H1 (cell line): ENCODE measurements around the gene WDR59. TPM values are rescaled to one million over a fixed set of nuclear protein-coding genes. Genes with fewer than 3 reads are reported as not detected.

Experiments used
- CTCF ChIA-PET: fragments of 300-600 bp; sonication (Branson Sonifier 250); formaldehyde crosslinking; loops from one replicate; lab custom pipeline; 2021; ENCODE audit not compliant: partially characterized antibody; lab: Charles Lee
- POLR2A ChIA-PET: fragments of 300-600 bp; sonication (Branson Sonifier 250); formaldehyde crosslinking; loops from one replicate; lab custom pipeline; 2021; ENCODE audit warnings: inconsistent platforms; ENCODE audit not compliant: partially characterized antibody; lab: Charles Lee
- DNase-seq, 2 experiments: peaks; one replicate each; pipeline versions ENCODE4 v3.0.0 to v3.0.0-alpha.2; 2010 to 2022; ENCODE audit warnings: low spot score in 2 of 2, low read depth in 1 of 2, mixed read lengths in 1 of 2
- FAIRE-seq: peaks from 2 replicates; lab custom pipeline; 2011; peaks lifted over from hg19 to GRCh38; lab: Jason Lieb, UNC
- H2AFZ ChIP-seq: 2 replicates; pipeline ENCODE4 v1.8.1; 2012; ENCODE audit warnings: low read length, inconsistent platforms
- H2AK5ac ChIP-seq: 2 replicates; pipeline ENCODE4 v1.6.1; 2013; ENCODE audit warnings: low read depth, low read length
- H2BK120ac ChIP-seq: replicated peaks from 2 replicates; pipeline ENCODE3; 2013; ENCODE audit warnings: low read depth, low read length, inconsistent platforms
- H2BK12ac ChIP-seq: 2 replicates; pipeline ENCODE4 v1.6.1; 2013; ENCODE audit warnings: low read depth, low read length
- H2BK15ac ChIP-seq: 2 replicates; pipeline ENCODE4 v1.6.1; 2013; ENCODE audit warnings: low read length
- H2BK20ac ChIP-seq: 2 replicates; pipeline ENCODE4 v1.6.1; 2013; ENCODE audit warnings: low read length
- H2BK5ac ChIP-seq: 2 replicates; pipeline ENCODE4 v1.6.1; 2013; ENCODE audit warnings: low read depth, low read length
- H3K14ac ChIP-seq: 2 replicates; pipeline ENCODE4 v1.6.1; 2013; ENCODE audit warnings: inconsistent platforms; ENCODE audit not compliant: insufficient read length
- H3K18ac ChIP-seq: 2 replicates; pipeline ENCODE4 v1.6.1; 2013; ENCODE audit warnings: low read length; ENCODE audit errors: extremely low read depth
- H3K23ac ChIP-seq: 2 replicates; pipeline ENCODE4 v1.6.1; 2013; ENCODE audit warnings: inconsistent platforms; ENCODE audit not compliant: insufficient read length
- H3K23me2 ChIP-seq: 2 replicates; pipeline ENCODE4 v1.6.1; 2013; ENCODE audit warnings: low read depth, low read length
- H3K27ac ChIP-seq: 2 replicates; pipeline ENCODE4 v1.6.1; 2011; ENCODE audit warnings: low read depth, low read length, inconsistent platforms
- H3K27me3 ChIP-seq, 4 experiments: replicated peaks in 1 of 4; 1 replicate in 1 of 4; 2 replicates in 3 of 4; pipeline versions ENCODE4 v1.6.1 to v1.8.1; 2011 to 2013; ENCODE audit warnings: low read length in 3 of 4, mild to moderate bottlenecking in 3 of 4, inconsistent platforms in 2 of 4, mixed read lengths in 2 of 4, moderate library complexity in 1 of 4; ENCODE audit not compliant: control insufficient read depth in 3 of 4, insufficient read depth in 3 of 4; ENCODE audit errors: extremely low read depth in 1 of 4
- H3K36me3 ChIP-seq, 4 experiments: 2 replicates each; pipeline versions ENCODE4 v1.6.1 to v1.8.1; 2011 to 2013; ENCODE audit warnings: mild to moderate bottlenecking in 4 of 4, low read length in 3 of 4, moderate library complexity in 2 of 4, control low read depth in 1 of 4, inconsistent platforms in 1 of 4; ENCODE audit not compliant: insufficient read depth in 4 of 4, control insufficient read depth in 2 of 4
- H3K4ac ChIP-seq: replicated peaks from 2 replicates; pipeline ENCODE3; 2013; ENCODE audit warnings: low read length, low read depth, mixed read lengths, inconsistent platforms; ENCODE audit not compliant: insufficient read length
- H3K4me1 ChIP-seq, 4 experiments: replicated peaks in 1 of 4; 1 replicate in 1 of 4; 2 replicates in 3 of 4; pipeline versions ENCODE4 v1.6.1 to v1.8.1; 2011 to 2013; ENCODE audit warnings: low read length in 3 of 4, inconsistent platforms in 2 of 4, mixed read lengths in 1 of 4; ENCODE audit not compliant: insufficient read depth in 4 of 4, control insufficient read depth in 3 of 4
- H3K4me2 ChIP-seq, 2 experiments: 2 replicates each; pipeline versions ENCODE4 v1.6.1 to v1.8.1; 2011 to 2013; ENCODE audit warnings: low read depth in 2 of 2, low read length in 2 of 2, control low read depth in 1 of 2, inconsistent platforms in 1 of 2, mild to moderate bottlenecking in 1 of 2; ENCODE audit not compliant: insufficient read depth in 1 of 2
- H3K4me3 ChIP-seq, 4 experiments: fragments of 200-600, 300-600 bp in 1 of 4; sonication (generic), shearing (Covaris generic), sonication (Bioruptor Twin) in 1 of 4; 2 replicates each; pipeline versions ENCODE4 v1.5.1 to v1.8.1; 2011 to 2016; ENCODE audit warnings: low read length in 4 of 4, low read depth in 3 of 4, control low read depth in 2 of 4, inconsistent platforms in 2 of 4, mild to moderate bottlenecking in 2 of 4, mixed read lengths in 1 of 4, moderate library complexity in 1 of 4; ENCODE audit not compliant: insufficient read depth in 2 of 4; ENCODE audit errors: extremely low read depth in 1 of 4
- H3K56ac ChIP-seq: replicated peaks from 2 replicates; pipeline ENCODE3; 2013; ENCODE audit warnings: low read depth, mild to moderate bottlenecking, mixed read lengths, low read length, inconsistent platforms; ENCODE audit not compliant: insufficient read length
- H3K79me1 ChIP-seq: 2 replicates; pipeline ENCODE4 v1.6.1; 2013; ENCODE audit warnings: low read depth, low read length, control low read depth
- H3K79me2 ChIP-seq, 2 experiments: 2 replicates each; pipeline versions ENCODE4 v1.6.1 to v1.8.1; 2012 to 2013; ENCODE audit warnings: low read length in 2 of 2, mild to moderate bottlenecking in 2 of 2, inconsistent platforms in 1 of 2; ENCODE audit not compliant: insufficient read depth in 2 of 2, control insufficient read depth in 1 of 2
- H3K9ac ChIP-seq, 4 experiments: replicated peaks in 1 of 4; 1 replicate in 1 of 4; 2 replicates in 3 of 4; pipeline versions ENCODE4 v1.6.1 to v1.8.1; 2011 to 2013; ENCODE audit warnings: low read depth in 3 of 4, low read length in 3 of 4, control low read depth in 2 of 4, mild to moderate bottlenecking in 2 of 4, moderate library complexity in 2 of 4, inconsistent platforms in 1 of 4; ENCODE audit errors: extremely low read depth in 1 of 4
- H3K9me3 ChIP-seq, 2 experiments: 2 replicates each; pipeline versions ENCODE4 v1.6.1 to v1.8.1; 2012 to 2013; ENCODE audit warnings: mild to moderate bottlenecking in 2 of 2, moderate library complexity in 2 of 2, control low read depth in 1 of 2, inconsistent platforms in 1 of 2, low read depth in 1 of 2, low read length in 1 of 2, mixed read lengths in 1 of 2; ENCODE audit not compliant: insufficient read depth in 2 of 2
- H4K20me1 ChIP-seq, 2 experiments: replicated peaks in 1 of 2; 2 replicates each; pipeline versions ENCODE3 to v1.8.1; 2011 to 2013; ENCODE audit warnings: inconsistent platforms in 2 of 2, low read length in 2 of 2, mild to moderate bottlenecking in 1 of 2; ENCODE audit not compliant: insufficient read depth in 2 of 2, control insufficient read depth in 1 of 2
- H4K5ac ChIP-seq: 2 replicates; pipeline ENCODE4 v1.6.1; 2013; ENCODE audit warnings: low read length, low read depth, mixed read lengths, inconsistent platforms; ENCODE audit not compliant: insufficient read length
- H4K8ac ChIP-seq: 2 replicates; pipeline ENCODE4 v1.8.0; 2013; ENCODE audit warnings: mild to moderate bottlenecking, moderate library complexity, low read length, inconsistent platforms; ENCODE audit not compliant: insufficient read depth; ENCODE audit errors: extremely low read depth
- H4K91ac ChIP-seq: replicated peaks from 2 replicates; pipeline ENCODE3; 2013; ENCODE audit warnings: low read length, mixed read lengths, inconsistent platforms; ENCODE audit not compliant: insufficient read length
- CTBP2 ChIP-seq: IDR thresholded peaks from 2 replicates; pipeline ENCODE4 v1.7.0; 2011; ENCODE audit warnings: borderline replicate concordance, mild to moderate bottlenecking, moderate library complexity, mixed read lengths, low read length; ENCODE audit not compliant: insufficient read depth, insufficient read length
- EP300 ChIP-seq, 2 experiments: IDR thresholded peaks; 1 replicate in 1 of 2; 2 replicates in 1 of 2; pipeline ENCODE4 v1.6.1; 2011 to 2012; ENCODE audit warnings: low read depth in 2 of 2, low read length in 2 of 2, mild to moderate bottlenecking in 2 of 2, borderline replicate concordance in 1 of 2, inconsistent platforms in 1 of 2, moderate library complexity in 1 of 2
- GABPA ChIP-seq: IDR thresholded peaks from 2 replicates; pipeline ENCODE4 v1.6.1; 2011; ENCODE audit warnings: mild to moderate bottlenecking, low read length, moderate library complexity, borderline replicate concordance; ENCODE audit not compliant: insufficient read depth
- HDAC2 ChIP-seq, 2 experiments: fragments of 300-600 bp in 1 of 2; sonication (generic) in 1 of 2; IDR thresholded peaks; 2 replicates each; pipeline ENCODE4 v1.6.1; 2011 to 2012; ENCODE audit warnings: low read depth in 2 of 2, low read length in 2 of 2, mild to moderate bottlenecking in 2 of 2, moderate library complexity in 2 of 2, borderline replicate concordance in 1 of 2, inconsistent platforms in 1 of 2
- KDM1A ChIP-seq: fragments of 200-600, 300-600 bp; sonication (generic); IDR thresholded peaks from 2 replicates; pipeline ENCODE4 v1.7.1; 2016; ENCODE audit warnings: mild to moderate bottlenecking, low read length, borderline replicate concordance
- KDM4A ChIP-seq: IDR thresholded peaks from one replicate; pipeline ENCODE4 v1.7.1; 2012; ENCODE audit warnings: low read depth, mild to moderate bottlenecking, moderate library complexity, low read length, inconsistent platforms; ENCODE audit not compliant: severe bottlenecking
- KDM5A ChIP-seq: fragments of 200-600 bp; IDR thresholded peaks from 2 replicates; pipeline ENCODE4 v1.7.1; 2012; ENCODE audit warnings: mild to moderate bottlenecking, low read length, inconsistent platforms, mixed read lengths
- POLR2A ChIP-seq, 2 experiments: IDR thresholded peaks; 1 replicate in 1 of 2; 2 replicates in 1 of 2; pipeline ENCODE4 v1.6.1; 2011; ENCODE audit warnings: low read depth in 2 of 2, low read length in 2 of 2, mild to moderate bottlenecking in 2 of 2; ENCODE audit errors: control extremely low read depth in 1 of 2
- POLR2AphosphoS5 ChIP-seq: IDR thresholded peaks from 2 replicates; pipeline ENCODE4 v1.6.1; 2011; ENCODE audit warnings: low read depth, low read length
- RBBP5 ChIP-seq: IDR thresholded peaks from 2 replicates; pipeline ENCODE4 v1.7.1; 2012; ENCODE audit warnings: low read depth, mild to moderate bottlenecking, inconsistent platforms, low read length, moderate library complexity, borderline replicate concordance
- SIN3A ChIP-seq, 2 experiments: IDR thresholded peaks in 1 of 2; conservative IDR thresholded peaks in 1 of 2; 2 replicates each; pipeline ENCODE4 v1.6.1; 2011 to 2012; ENCODE audit warnings: low read length in 2 of 2, improper control_type of control experiment in 1 of 2, low read depth in 1 of 2, mild to moderate bottlenecking in 1 of 2
- SIX5 ChIP-seq: IDR thresholded peaks from 2 replicates; pipeline ENCODE4 v1.6.1; 2011; ENCODE audit warnings: mild to moderate bottlenecking, low read depth, low read length
- SP1 ChIP-seq: IDR thresholded peaks from 2 replicates; pipeline ENCODE4 v1.6.1; 2011; ENCODE audit warnings: low read depth, low read length
- SP2 ChIP-seq: IDR thresholded peaks from 2 replicates; pipeline ENCODE4 v1.6.1; 2012; ENCODE audit warnings: mild to moderate bottlenecking, low read length, inconsistent platforms
- YY1 ChIP-seq: IDR thresholded peaks from 2 replicates; pipeline ENCODE4 v1.6.1; 2011; ENCODE audit warnings: low read depth, mild to moderate bottlenecking, low read length
- polyA plus RNA-seq, 7 experiments: library from polyadenylated mRNA; depleted of rRNA in 3 of 7; stranded (reverse) in 5 of 7; unstranded in 2 of 7; fragments of >200 nt in 5 of 7; fragments of 200-250 nt in 2 of 7; gene quantifications; 1 replicate in 5 of 7; 2 replicates in 1 of 7; 4 replicates in 1 of 7; pipeline versions ENCODE4 v1.2.1 to v1.2.3, GENCODE V29; 2011 to 2013; ENCODE audit warnings: missing spikeins in 2 of 7, mixed read lengths in 2 of 7
- total RNA-seq: library from RNA; stranded (reverse); fragmentation: NEBNext Ultra II Directional; extraction: Animal tissue kit (Norgen Biotek cat#: 25700); gene quantifications from 2 replicates; pipeline ENCODE4 v1.2.1, GENCODE V29; 2021

The WDR59 gene
- total and polyA plus RNA-seq, 2 of the 8 experiments (the other 6 are each of a cell fraction or from before 2014, with no cell fraction given) = 84.2 to 124 TPM

DNA sequence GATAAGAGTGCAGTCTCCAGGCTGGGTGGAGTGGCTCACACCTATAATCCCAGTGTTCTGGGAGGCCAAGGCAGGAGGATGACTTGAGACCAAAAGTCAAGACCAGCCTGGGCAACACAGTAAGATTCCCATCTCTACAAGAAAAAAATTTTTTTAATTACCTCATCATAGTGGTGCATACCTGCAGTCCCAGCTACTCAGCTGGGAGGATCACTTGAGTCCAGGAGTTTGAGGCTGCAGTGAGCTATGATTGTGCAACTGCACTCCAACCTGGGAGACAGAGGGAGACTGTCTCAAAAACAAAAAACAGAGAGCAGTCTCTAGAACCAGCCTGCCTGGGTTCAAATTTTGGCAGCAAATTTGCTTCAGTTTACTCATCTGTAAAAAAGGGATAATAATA is 45.2 kb downstream of the WDR59 start:
- Histone ChIP-seq H2BK20ac (no peak overlapping the region), H2AK5ac (no peak overlapping the region), H4K8ac (no peak overlapping the region), H3K36me3 (peaks cover 7 to 56% (median 28%) of the 10 kb centered on the region in 4 experiments; a peak in 7 of 8 replicates), H3K56ac (no peak overlapping the region), H3K4me1 (no peaks in the 10 kb centered on the region), H3K79me1 (peaks cover 2% of the 10 kb centered on the region; the same call in 1 of the 2 replicates), H3K14ac (no peak overlapping the region), H3K4ac (no peak overlapping the region), H3K4me2 (no peak overlapping the region), H3K9me3 (no peaks in the 10 kb centered on the region), H3K27ac (no peak overlapping the region), H2AFZ (no peak overlapping the region), H3K23ac (no peak overlapping the region), H2BK120ac (no peak overlapping the region), H4K20me1 (no peaks in the 10 kb centered on the region), H3K9ac (no peak overlapping the region), H3K23me2 (no peaks in the 10 kb centered on the region), H4K5ac (no peak overlapping the region), H3K79me2 (no peaks in the 10 kb centered on the region), H4K91ac (no peak overlapping the region), H2BK15ac (no peak overlapping the region), H3K18ac (no peak overlapping the region), H2BK12ac (no peak overlapping the region), H3K27me3 (no peaks in the 10 kb centered on the region), H2BK5ac (no peak overlapping the region), H3K4me3 (no peak overlapping the region)
- TF ChIP-seq SP2 = no peak
- no peak for TF ChIP-seq RBBP5
- no peak for TF ChIP-seq CTBP2
- TF ChIP-seq SIX5 = no peak
- no peak for TF ChIP-seq SIN3A (conservative IDR thresholded peaks at IDR 0.05 in 1 of 2, IDR thresholded peaks at IDR 0.05 in 1 of 2; ENCODE audit: low read depth in 1 of 2, low read length in 2 of 2)
- TF ChIP-seq KDM5A = no peak
- no peak for TF ChIP-seq POLR2AphosphoS5
- TF ChIP-seq KDM4A = no peak
- no peak for TF ChIP-seq GABPA
- no peak for TF ChIP-seq HDAC2 (IDR thresholded peaks at IDR 0.05; ENCODE audit: borderline replicate concordance in 1 of 2, low read depth in 2 of 2, low read length in 2 of 2)
- TF ChIP-seq YY1 = no peak
- no peak for TF ChIP-seq KDM1A
- TF ChIP-seq POLR2A (IDR thresholded peaks at IDR 0.05; ENCODE audit: control extremely low read depth in 1 of 2, low read depth in 2 of 2, low read length in 2 of 2) = no peak
- no peak for TF ChIP-seq SP1
- TF ChIP-seq EP300 (IDR thresholded peaks at IDR 0.05; ENCODE audit: borderline replicate concordance in 1 of 2, low read depth in 2 of 2, low read length in 2 of 2) = no peak
- POLR2A ChIA-PET = no interaction called here
- CTCF ChIA-PET = interaction anchor here (1.5 kb wide), 1 partner anchor 18 kb away, joined by 6 read pairs; no protein-coding TSS in a partner anchor
- DNase-seq (no peak), FAIRE-seq (no peak)
